Measurements from ENCODE around the gene RAB22A. TPM values are rescaled to one million over a fixed set of nuclear protein-coding genes. Genes with fewer than 3 reads are reported as not detected.

The RAB22A gene
- total RNA-seq, 2 donors from 2014 or later = 18.7 to 26.5 TPM

DNA sequence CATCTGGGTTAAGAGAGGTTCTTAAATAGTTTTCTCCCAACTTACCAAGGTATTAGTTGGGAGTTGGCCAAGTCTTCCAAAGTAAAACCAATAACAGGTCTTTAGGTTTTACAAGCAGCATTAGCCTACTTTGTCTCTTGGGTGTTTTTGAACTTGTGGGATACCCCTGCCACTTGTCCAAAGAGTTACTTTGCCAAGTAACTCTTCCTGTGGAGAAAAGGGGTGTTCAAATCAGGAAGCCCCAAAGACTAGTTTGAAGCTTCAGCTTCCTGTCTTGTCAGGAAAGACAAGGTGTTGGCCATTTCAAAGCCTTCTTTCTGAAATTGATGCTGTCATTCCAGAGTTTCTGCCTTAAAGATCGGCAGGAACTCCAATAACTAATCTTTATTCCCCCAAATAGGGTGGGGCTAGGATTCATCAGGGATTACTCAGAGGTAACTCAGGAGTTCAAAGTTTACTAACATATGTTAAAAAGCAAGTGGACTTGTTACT, 822 bp downstream of the RAB22A start:
- no peak for TF ChIP-seq CTCF (IDR thresholded peaks at IDR 0.05)
- Histone ChIP-seq H3K9me3 (no peaks in the 10 kb centered on the region), H3K27ac (peak overlapping the region; percentile 52 to 73), H3K36me3 (peaks cover 8% of the 10 kb centered on the region), H3K4me3 (peak overlapping the region; percentile 96), H3K27me3 (replicated peaks; ENCODE audit: insufficient read depth) (no peaks in the 10 kb centered on the region), H3K4me1 (ENCODE audit: control insufficient read depth in 1 of 2, low read depth in 2 of 2) (peaks cover 12 to 33% of the 10 kb centered on the region in 2 donors)
- DNase-seq (ENCODE audit: low spot score) (no peak), ATAC-seq (ENCODE audit: insufficient number of reproducible peaks, low FRiP score, low read depth) (no peak)

DNA sequence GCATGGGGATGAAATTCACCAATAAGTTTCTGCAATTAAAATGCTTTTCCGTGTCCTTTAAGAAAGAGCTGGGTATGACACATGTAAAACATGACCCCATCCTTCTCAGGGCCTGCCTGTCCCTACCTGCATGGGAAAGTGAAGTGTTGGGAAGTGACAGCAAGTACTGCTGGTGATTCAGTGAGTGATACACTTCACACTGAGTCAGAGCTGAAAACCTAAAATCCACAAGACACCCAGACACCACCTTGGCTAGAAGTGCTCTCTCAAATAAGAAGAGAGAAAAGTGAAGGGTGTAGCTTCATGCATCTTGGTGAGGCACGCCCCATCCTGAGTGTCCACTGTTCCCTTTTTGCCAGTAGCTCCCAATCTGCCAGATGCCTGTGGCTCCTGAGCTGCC, 3.3 kb downstream of the RAB22A start:
- Histone ChIP-seq H3K4me1 (ENCODE audit: control insufficient read depth in 1 of 2, low read depth in 2 of 2) (peaks cover 9 to 25% of the 10 kb centered on the region in 2 donors), H3K4me3 (no peak overlapping the region), H3K27me3 (replicated peaks; ENCODE audit: insufficient read depth) (no peaks in the 10 kb centered on the region), H3K9me3 (no peaks in the 10 kb centered on the region), H3K27ac (no peak overlapping the region), H3K36me3 (peaks cover 20% of the 10 kb centered on the region)
- TF ChIP-seq CTCF (IDR thresholded peaks at IDR 0.05) = no peak
- no peak for ATAC-seq (ENCODE audit: insufficient number of reproducible peaks, low FRiP score, low read depth)
- DNase-seq (ENCODE audit: low spot score) = no peak

- H3K27ac ChIP-seq = no peak overlapping the region
- no peak overlapping the region for H3K4me3 ChIP-seq
- DNase-seq (ENCODE audit: low spot score) (no peak), ATAC-seq (ENCODE audit: insufficient number of reproducible peaks, low FRiP score, low read depth) (no peak)
- H3K36me3 ChIP-seq = peaks cover 20% of the 10 kb centered on the region
- H3K4me1 ChIP-seq (ENCODE audit: control insufficient read depth in 1 of 2, low read depth in 2 of 2) = peaks cover 9 to 19% of the 10 kb centered on the region in 2 donors
- H3K9me3 ChIP-seq = no peaks in the 10 kb centered on the region
- TF ChIP-seq CTCF (IDR thresholded peaks at IDR 0.05) = no peak
- no peaks in the 10 kb centered on the region for H3K27me3 ChIP-seq (replicated peaks; ENCODE audit: insufficient read depth)
Measured at GRCh38 chr20:58313396-58313795, 3.9 kb downstream of the RAB22A start.

- Histone ChIP-seq H3K9me3 (no peaks in the 10 kb centered on the region), H3K27ac (no peak overlapping the region), H3K36me3 (peaks cover 11% of the 10 kb centered on the region), H3K4me1 (ENCODE audit: control insufficient read depth in 1 of 2, low read depth in 2 of 2) (peaks cover 0 to 7% of the 10 kb centered on the region in 2 donors), H3K4me3 (no peak overlapping the region), H3K27me3 (replicated peaks; ENCODE audit: insufficient read depth) (no peaks in the 10 kb centered on the region)
- no peak for DNase-seq (ENCODE audit: low spot score)
- TF ChIP-seq CTCF (IDR thresholded peaks at IDR 0.05) = no peak
- no peak for ATAC-seq (ENCODE audit: insufficient number of reproducible peaks, low FRiP score, low read depth)
Measured at GRCh38 chr20:58321205-58321604, 11.7 kb downstream of the RAB22A start.

GRCh38 chr20:58322083-58322482, 12.6 kb downstream of the RAB22A start:
- ATAC-seq (ENCODE audit: insufficient number of reproducible peaks, low FRiP score, low read depth) = no peak
- H3K27ac ChIP-seq = no peak overlapping the region
- no peak for DNase-seq (ENCODE audit: low spot score)
- no peaks in the 10 kb centered on the region for H3K27me3 ChIP-seq (replicated peaks; ENCODE audit: insufficient read depth)
- H3K4me3 ChIP-seq = no peak overlapping the region
- no peak for TF ChIP-seq CTCF (IDR thresholded peaks at IDR 0.05)
- H3K36me3 ChIP-seq = peaks cover 2% of the 10 kb centered on the region
- H3K9me3 ChIP-seq = no peaks in the 10 kb centered on the region
- peaks cover 0 to 7% of the 10 kb centered on the region in 2 donors for H3K4me1 ChIP-seq (ENCODE audit: control insufficient read depth in 1 of 2, low read depth in 2 of 2)

Measured in thoracic aorta (tissue), 2 donors.